Right kidney (tissue), 1 donor: Measurements from ENCODE around the gene MOSPD3.

Source experiments
- DNase-seq: peaks from one replicate; pipeline ENCODE4 v3.0.0-alpha.2; 2016

Gene MOSPD3

DNA sequence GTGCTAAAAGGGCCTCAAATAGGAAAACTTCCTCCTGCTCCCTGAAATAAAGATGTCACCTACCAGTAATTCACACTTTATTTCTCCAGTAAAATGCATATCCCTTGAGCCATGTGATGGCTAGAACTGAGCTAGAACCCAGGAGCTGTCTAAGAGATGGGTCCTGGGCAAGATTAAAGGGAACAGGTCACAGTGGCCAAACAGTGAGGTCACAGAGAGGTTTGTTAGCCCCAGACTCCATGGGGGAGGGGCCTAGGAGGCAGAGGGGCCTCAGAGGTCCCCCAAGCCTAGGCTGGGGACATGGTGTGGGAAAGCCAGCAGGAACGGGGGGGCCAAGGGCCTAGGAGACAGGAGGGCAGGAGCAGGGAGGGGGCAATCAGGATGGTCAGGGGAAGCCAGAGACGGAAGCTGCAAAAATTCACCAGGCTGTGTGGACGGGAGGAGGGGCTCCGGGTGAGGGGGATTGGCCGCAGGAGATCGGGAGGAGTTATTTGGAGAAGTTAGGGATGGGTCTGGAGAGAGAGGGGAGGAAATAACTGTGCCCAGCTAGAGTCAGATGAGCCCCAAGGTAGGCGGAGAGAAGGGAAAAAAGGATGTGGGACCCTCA is 22.9 kb upstream of the MOSPD3 start:
- DNase-seq: no peak

DNA sequence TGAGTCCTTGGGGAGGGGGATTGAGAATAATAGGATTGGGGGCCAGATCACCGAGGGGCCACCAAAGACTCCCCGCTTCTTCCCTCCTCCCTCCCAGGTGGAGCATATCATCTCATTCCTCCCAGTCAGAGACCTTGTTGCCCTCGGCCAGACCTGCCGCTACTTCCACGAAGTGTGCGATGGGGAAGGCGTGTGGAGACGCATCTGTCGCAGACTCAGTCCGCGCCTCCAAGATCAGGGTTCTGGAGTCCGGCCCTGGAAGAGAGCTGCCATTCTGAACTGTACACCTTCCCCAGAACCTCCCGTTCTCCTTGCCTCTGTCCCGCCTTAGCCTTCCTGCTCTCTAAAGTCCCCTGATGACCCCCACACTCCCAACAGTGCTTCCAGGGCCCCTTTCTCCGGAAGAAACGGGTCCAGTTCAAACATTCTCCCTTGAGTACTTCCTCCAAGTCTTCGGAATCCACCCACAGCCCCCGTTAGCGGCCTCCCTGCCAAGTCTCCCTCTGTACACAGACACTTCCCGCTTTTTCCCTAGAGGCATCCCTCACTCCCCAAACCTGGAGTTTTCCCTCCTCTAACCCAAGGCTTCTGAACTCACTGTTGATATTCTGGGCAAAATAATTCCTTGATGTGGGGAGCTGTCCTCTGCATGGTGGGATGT is 22.1 kb upstream of the MOSPD3 start:
- peak; percentile 44 for DNase-seq

DNA sequence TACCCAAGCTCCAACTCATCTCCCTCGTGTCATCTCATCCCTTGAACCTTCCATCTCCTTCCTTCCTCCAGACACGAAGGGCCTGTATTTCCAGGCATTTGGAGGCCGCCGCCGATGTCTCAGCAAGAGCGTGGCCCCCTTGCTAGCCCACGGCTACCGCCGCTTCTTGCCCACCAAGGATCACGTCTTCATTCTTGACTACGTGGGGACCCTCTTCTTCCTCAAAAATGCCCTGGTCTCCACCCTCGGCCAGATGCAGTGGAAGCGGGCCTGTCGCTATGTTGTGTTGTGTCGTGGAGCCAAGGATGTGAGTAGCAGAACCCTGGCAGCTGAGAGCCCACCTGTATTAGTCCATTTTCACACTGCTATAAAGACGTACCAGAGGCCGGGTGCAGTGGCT is 20.7 kb upstream of the MOSPD3 start:
- DNase-seq: no peak

DNA sequence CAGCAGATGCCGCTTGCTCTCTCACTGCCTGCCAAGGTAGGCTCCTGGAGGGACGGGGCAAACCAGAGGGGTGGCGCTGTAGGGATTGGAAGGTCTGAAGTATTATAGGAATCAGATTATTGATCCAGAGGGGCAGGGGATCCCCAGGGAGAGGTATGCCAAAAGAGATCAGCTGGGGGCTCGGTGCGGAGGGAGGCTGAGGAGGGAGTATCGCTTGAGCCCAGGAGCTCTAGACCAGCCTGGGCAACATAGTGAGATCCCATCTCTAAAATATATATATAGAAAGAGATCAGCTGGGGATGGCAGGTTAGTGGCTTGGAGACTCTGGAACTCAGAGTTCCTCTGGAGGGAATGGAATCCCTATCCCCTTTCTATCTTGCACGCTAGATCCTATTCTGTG is 17.2 kb upstream of the MOSPD3 start:
- DNase-seq: no peak

DNA sequence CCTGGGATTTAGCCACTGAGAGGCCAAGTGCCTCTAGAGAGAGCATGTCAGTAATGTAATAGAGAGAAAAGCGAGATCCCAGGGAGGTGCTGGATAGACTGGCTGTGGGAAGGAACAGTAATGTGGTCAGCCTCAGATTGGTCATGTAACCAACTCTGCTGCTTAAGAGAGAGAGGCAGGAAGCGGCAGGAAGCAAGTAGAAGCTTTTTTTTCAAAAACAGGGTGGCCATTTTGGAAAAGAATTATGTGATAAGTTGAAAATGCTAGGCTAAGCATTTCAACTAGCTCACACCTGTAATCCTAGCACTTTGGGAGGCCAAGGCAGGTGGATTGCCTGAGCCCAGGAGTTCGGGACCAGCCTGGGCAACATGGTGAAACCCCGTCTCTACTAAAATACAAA is 13.9 kb upstream of the MOSPD3 start:
- no peak for DNase-seq

DNA sequence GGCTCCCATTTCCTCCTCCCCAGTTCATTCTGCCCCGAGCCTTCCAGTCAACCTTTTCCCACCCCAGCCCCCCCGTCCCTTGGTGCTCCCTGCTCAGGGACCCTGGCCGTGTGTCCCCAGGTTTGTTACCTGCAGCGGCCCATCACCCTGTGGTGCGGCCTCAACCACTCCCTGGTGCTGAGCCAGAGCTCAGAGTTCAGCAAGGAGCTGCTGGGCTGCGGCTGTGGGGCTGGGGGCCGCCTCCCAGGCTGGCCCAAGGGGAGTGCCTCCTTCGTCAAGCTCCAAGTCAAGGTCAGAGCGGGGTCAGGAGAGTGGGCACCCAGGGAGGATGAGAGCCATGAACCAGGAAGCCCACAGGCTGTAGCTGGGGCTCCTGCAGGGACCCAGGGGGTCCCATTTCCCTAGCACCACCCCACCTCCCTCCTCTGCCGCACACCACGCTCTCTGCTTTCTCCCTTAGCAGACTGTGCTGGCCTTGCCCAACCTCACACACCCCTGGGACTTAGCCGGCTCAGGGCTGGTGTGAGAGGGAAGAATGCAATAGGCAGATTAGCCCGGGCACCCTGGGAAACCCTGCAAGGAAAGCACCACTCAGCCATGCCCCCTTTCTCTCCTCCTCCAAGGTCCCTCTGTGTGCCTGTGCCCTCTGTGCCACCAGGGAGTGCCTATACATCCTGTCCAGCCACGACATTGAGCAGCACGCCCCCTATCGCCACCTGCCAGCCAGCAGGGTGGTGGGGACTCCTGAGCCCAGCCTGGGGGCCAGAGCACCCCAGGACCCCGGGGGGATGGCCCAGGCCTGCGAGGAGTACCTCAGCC is 12.2 kb upstream of the MOSPD3 start:
- DNase-seq: no peak

DNA sequence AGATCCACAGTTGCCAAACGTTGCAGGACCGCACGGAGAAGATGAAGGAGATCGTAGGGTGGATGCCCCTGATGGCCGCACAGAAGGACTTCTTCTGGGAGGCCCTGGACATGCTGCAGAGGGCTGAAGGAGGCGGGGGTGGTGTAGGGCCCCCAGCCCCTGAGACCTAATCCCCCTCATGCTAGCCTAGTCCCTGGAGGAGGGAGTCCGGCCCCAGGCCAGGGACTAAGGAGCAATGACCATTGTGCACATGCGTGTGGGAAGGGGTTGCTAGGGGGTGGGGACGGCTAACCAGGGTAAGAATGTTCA is 11.7 kb upstream of the MOSPD3 start:
- no peak for DNase-seq

DNA sequence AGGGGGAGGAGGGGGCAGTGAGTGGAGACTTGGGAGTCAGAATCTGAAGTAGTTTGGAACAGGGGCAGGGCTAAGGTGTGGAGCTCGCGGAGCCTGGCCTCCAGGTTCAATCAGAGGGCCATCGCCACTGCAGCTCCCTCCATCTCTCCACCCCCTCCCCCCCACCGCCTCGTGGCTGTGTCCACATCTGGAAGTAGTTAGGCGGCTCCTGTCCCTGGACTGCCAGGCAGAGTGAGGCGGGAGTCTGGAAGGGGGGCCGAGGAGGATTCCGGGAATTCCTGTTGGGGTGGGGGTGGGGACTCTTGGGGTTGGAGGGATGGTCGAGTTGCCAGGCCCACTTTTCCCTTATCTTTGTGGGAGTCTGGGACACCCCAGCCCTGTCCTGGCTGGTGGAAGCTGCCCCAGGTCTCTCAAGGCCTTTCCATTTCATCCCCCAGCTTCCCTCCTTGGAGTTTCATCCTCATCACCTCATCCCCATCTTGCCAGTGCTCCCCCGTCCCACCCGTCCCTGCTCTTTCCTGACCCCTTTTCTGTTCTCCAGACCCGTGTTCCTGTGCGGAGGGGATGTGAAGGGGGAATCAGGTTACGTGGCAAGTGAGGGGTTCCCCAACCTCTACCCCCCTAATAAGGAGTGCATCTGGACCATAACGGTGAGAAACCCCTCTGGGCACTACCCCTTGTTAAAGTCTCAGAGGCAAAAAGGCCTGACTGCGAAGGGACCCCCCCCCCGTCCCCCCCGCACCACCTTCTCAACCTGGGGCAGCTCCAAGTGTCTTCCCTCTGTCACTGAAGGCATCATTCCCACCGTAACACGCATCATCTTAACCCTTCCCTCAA is 9.2 kb upstream of the MOSPD3 start:
- peak; percentile 47 for DNase-seq

DNA sequence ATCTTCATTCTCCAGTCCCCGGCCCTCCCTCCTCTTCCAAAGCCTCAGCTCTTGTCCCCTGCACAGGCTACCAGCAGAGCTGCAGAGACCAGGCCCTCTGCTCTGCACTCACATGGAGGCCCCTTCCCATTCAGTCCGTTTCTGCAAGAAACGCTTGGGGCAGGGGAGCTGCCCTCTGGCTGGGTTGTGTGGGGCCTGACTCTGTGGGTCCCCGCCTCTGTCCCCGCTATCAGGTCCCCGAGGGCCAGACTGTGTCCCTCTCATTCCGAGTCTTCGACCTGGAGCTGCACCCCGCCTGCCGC is 8.7 kb upstream of the MOSPD3 start:
- DNase-seq: peak; percentile 81

DNA sequence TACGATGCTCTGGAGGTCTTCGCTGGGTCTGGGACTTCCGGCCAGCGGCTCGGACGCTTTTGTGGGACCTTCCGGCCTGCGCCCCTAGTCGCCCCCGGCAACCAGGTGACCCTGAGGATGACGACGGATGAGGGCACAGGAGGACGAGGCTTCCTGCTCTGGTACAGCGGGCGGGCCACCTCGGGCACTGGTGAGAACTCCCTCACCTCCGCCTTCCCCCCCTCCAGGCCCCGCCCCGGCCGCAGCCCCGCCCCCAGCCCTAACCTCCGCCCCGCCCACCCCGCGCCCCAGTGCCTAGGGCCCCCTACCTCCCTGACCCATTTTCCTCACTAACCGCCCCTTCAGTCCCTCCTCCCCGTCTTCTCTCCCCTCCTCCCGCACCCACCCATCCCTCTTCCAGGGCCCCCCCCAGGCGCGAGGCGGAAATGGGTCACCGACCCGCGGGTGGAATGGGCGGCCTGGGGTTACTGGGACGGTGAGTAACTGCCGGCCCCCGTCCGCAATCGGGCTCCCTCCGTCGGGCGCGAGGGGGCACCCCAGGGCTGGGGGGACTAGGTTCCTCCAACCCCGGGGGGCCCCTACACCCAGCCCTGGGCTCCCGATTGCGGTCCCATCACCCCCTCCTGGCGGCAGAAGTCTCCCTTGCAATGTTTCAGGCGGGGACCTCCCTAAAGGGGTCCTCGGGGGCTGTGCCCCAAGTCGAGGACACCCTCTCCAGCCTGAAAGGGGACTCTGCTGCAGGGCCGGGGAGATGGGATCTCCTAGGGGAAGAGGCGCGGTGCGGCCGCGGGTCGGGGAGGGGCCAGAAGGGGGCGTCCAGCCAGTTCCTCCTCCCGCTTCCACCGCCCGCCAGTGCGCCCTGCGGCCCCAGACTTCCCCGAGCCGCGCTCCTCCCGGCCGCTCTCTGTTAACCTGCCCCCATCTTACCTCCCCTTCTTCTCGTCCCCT is 8.0 kb upstream of the MOSPD3 start:
- peak; percentile 74 for DNase-seq

DNA sequence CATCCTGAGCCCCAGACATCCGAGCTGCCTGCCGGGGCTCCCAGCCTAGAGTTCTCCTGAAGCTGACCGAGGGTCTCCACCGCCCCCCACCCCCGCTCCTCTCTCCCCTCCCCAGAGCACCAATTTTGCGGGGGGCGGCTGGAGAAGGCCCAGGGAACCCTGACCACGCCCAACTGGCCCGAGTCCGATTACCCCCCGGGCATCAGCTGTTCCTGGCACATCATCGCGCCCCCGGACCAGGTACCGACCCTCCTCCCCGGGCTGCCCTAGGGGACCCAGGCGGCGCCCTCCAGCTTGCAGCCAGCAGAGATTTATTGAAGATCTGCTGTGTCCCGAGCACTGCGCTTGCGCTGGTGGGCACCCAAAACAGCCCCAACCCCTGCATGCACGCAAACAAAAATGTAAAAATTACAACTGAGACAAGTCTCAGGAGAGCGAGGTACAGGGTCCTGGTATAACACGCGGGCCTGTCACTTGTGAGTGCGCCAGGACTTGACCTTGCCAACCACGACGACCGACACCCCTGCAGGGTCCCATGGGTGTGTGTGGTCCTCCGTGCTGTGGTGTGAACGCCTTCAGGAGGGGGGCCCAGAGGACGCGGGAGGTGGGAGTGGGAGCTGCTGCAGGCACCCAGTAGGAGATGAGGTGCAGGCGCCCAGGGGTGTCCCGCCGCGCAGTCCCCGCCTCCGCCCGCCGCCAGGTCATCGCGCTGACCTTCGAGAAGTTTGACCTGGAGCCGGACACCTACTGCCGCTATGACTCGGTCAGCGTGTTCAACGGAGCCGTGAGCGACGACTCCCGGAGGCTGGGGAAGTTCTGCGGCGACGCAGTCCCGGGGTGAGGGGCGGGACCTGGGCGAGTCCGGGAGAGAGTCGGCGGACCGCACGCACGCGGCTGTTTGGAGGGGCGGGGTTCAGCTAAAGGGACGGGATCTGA is 7.1 kb upstream of the MOSPD3 start:
- peak; percentile 55 for DNase-seq

DNA sequence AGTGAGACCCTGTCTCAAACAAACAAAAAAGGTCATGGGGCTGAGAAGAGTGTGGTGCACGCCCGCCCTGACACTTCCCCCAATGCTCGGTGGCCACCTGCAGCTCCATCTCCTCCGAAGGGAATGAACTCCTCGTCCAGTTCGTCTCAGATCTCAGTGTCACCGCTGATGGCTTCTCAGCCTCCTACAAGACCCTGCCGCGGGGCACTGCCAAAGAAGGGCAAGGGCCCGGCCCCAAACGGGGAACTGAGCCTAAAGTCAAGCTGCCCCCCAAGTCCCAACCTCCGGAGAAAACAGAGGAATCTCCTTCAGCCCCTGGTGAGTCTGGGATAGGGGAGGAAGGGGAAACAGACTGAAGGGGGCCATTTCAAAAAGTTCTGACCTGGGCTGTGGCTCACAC is 6.0 kb upstream of the MOSPD3 start:
- no peak for DNase-seq

DNA sequence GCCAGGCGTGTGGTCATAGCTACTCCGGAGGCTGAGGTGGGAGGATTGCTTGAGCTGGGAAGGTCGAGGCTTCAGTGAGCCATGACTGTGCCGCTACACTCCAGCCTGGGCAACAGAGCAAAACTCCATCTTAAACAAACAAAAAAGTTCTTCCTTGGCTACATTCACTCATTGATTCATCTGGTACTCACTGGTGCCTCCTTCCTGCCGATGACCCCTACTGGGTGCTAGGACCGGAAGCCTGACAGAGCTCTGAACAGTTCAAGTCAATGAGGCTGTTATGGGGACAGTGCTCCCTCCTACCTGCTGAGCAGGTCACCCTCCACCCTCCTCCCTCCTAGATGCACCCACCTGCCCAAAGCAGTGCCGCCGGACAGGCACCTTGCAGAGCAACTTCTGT is 5.2 kb upstream of the MOSPD3 start:
- DNase-seq: no peak

DNA sequence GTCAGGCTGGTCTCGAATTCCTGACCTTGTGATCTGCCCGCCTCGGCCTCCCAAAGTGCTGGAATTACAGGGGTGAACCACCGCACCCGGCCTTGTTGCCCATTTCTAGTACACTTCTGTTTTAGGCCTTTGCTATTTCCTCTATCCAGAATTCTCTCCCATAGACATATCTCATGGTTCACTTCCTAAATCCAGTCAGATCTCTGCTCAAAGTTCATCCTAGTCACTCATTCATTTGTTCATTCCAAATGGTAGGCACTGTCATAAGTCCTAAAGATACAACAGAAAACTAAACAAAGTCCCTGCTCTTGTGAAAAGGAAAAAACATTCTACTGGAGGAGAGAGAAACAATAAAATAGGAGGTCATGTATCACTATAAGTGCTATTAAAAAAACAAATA is 2.4 kb upstream of the MOSPD3 start:
- no peak for DNase-seq

DNA sequence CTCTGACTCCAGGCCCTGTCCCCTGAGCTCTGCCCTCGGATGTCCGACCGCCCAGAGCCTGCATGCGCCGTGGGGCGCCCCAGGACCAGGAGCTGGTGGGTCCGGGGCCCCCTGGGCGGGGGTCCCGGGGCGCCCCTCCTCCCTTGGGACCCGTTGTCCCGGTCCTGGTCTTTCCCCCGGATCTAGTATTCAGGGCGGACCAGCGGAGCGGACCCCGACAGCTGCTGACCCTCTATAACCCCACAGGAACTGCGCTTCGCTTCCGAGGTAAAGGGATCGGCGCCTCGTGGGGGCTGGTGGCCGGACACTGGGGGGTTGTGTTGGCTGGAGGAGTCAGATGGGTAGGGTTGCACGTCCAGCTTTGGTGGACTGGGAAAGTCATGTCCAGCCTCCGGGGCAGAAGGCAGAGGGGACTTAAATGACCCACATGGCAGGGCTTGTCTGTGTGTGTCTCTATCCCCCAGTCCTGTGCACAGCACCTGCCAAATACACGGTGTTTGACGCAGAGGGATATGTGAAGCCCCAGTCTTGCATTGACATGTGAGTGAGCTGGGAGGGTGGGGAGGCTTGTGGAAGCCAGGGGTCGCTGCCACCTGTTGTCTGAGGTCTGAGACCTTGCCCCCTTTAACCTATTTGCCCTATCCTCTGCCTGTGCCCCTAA is 520 bp downstream of the MOSPD3 start:
- DNase-seq: peak; percentile 86

DNA sequence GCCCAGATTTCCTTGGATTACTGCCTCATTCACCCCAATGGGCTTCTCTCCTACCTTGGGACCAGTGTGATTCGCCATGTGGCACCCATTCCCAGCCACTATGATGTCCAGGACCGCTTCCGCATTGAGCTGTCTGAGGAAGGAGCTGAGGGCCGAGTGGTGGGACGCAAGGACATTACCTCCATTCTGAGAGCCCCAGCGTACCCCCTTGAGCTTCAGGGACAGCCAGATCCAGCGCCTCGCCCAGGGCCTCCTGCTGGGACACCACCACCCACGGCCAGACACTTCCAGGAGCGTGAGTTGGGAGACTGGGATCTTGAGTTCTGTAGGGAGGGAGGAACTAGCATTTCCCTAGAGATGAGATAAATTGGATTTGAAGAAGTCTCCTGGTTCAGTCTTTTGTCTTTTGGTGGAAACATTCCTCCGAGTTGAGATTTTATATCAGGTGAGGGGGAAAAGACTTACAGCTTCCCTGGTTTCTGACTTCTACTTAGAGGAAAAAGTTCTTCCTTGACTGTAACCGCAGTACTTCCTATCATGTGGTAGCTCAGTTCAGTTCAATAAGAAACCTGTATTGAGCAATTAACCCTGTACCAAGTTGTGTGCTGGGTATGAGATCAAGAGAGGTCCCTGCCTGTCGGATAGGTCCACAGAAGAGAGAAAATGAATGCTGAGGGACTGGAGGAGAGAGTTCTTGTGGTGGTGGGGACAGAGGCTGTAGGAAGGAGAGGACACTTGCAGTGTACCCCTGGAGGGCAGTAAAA is 1.3 kb downstream of the MOSPD3 start:
- DNase-seq: no peak

DNA sequence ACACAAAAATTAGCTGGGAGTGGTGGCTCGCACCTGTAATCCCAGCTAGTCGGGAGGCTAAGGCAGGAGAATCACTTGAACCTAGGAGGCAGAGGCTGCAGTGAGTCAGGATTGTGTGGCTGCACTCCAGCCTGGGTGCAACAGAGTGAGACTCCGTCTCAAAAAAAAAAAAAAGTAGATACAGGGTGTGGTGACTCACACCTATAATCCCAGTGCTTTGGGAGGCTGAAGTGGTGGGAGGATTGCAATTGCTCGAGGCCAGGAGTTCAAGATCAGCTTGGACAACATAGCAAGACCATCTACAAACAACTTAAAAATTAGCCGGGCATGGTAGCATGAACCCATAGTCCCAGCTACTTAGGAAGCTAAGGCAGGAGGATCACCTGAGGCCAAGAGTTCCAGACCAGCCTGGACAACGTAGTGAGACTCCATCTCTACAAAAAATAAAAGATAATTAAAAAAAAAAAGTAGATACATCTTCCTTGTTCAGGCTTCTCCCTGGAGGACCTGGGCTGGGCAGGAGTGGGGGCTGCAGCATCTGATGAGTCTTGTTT is 2.0 kb downstream of the MOSPD3 start:
- no peak for DNase-seq

DNA sequence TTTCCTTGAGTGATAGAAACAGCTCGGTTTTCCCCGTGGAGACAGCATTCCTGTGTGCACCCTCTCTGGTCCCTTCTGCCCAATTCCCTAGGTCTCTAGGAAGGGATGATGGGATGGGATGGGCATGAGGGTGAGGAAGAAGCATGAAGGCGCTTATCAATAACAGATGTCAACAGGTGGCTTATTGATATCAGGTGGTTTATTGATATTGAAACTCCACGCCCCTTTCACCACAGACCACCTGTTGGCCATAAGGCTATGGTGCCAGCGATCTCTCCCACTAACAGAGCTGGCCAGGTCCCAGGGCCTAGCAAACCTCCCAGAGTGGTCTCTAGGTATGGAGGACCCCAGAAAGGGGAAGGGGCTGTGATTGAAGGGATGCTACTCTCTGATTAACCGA is 7.9 kb downstream of the MOSPD3 start:
- DNase-seq: no peak

DNA sequence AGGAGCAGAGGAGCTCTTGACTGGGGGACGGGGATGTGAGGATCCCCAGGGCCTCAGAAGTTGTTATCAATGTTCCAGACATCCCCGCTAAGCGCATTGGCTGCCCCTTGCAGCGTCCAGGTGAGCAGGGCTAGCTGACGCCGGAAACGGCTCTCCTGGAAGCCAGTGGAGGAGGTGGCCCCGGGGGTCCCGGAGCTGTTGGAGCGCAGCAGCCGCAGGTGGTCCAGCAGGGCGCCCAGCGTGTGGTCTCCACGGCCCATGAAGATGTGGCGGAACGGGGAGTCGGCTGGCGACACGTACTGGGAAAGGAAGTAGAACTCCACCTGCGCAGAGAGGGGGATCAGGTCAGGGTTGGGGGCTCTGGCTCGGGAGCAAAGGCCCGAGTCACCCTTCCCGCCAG is 8.5 kb downstream of the MOSPD3 start:
- no peak for DNase-seq
